DMS153 treated with DMSO at 0.1 percent for 48 hours (cell line): ENCODE results near the gene ATAT1.
A peak's percentile ranks its signal among the peaks of the same experiment; 100 is the strongest.

Source experiments
- DNase-seq: peaks from one replicate; lab custom pipeline; 2025; ENCODE audit not compliant: unreplicated experiment; lab: John Stamatoyannopoulos, UW

ATAT1 gene

DNA sequence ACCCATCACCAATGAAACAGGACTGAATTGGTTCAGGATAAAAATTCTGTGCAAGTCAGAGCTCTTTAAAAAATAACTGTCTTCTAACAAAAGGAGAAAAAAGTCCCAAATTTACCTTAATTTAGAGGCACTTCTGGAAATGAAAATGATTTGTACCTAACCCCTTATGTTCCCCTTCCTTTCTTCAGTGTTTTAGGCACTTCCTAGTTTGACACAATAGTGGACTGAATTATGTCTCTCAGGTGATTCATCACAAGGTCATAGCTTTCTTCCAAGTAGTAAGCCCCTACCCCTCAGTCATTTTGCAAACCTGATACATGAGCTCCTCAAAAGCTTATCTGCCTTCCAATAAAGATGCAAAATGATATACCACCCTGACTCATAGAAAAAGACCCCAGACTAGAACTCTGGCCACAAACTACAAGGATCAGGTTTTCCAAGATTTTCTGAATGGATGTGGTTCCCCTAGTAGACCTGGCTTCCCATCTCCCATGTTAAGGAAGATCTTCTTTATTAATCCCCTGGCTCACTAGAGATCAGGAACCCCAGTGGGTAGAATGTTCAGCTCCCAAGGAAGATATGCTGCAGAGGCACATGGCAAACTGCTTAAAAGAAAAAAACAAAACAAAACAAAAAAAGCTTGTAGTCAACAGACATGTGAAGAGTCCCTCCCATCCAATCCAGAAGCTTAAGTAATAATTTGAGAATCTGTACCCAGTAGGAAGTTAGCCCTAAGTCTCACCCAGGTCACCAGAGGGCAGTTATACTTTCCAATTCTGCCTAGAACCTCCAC lies 13.2 kb upstream of the ATAT1 start:
- DNase-seq: no peak

GRCh38 chr6:30614044-30614842 lies 12.4 kb upstream of the ATAT1 start:
- DNase-seq: peak; percentile 52

GRCh38 chr6:30614843-30615218 lies 11.8 kb upstream of the ATAT1 start:
- DNase-seq: peak; percentile 86

DNA sequence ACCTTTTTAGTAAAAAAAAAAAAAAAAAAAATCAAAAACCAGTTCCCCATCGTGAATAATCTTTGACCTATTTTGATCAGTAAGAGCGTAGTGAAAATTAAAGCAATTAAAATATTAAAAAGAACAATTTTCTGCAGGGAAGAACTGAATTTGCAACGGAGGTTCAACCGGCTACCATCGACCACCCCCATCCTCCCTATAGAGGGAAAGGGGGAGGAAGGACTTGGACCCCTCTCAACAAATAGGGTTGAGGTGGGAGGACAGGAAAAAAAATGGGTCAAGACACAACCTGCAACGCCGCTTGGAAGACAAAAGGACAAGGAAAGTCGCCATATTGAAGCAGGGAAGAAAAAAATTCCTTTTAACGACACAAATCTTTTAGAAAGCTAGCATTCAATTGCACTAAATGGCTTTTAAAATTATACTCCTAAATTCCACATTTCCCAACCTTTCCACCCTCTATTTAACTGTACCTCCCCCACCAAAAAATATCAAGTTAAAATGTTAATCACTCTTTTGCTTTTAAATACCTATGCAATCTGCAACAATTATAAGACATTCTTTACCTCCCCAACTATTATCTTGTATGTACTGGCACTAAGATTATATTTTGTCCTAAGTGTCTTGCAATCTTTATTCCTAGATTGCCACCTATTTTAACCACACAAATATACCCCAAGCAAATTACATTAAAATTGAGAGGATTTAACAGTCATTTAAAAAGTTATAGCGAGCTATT lies 11.3 kb upstream of the ATAT1 start:
- peak; percentile 65 for DNase-seq

- DNase-seq: peak; percentile 53
Measured at GRCh38 chr6:30615958-30616810, 10.5 kb upstream of the ATAT1 start.

- DNase-seq: peak; percentile 98
Measured at GRCh38 chr6:30616811-30617564, 9.7 kb upstream of the ATAT1 start, which contains the start of gene PPP1R10. Gene PPP1R10 (minus strand): TSS chr6:30617243. CDS start chr6:30609944, 7,299 bp downstream.

DNA sequence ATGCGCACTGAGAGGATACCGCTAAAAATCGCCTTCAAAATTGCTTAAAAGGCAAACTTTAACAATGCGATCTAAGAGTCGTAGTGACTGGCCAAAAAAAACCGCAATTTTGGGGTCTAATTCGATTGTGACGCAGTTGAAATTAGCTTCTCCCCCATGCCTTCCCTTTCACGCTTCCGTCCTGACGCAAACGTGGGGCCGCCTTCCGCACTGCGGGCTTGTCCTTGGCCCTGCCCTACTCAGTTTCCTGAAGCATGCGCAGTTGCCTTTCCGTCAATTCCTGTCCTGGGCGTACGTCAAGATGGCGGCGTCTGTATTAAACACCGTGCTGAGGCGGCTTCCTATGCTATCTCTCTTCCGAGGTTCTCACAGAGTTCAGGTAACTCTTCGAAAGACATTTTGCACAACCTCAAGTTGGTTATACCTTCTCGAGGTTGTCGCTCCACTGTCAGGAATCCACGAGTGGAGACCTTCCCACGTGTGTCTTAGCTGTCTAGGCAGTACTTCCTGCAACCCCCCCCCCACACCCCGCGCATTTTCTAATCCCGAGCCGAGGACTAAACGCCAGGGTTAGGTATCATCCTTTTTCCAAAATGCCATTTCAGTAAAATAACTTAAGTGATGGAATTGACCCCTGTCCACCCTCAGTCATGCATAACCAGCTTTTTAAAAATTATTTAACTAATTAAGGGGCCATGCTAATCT lies 9.0 kb upstream of the ATAT1 start, which contains the start of gene MRPS18B:
MRPS18B (plus strand) TSS at position 276 of the 705 bp plus-strand sequence; CDS start at position 302, 26 bp downstream.
- DNase-seq: peak; percentile 98

- no peak for DNase-seq
Measured at GRCh38 chr6:30618270-30618797, 8.3 kb upstream of the ATAT1 start.

GRCh38 chr6:30619561-30619960 lies 7.1 kb upstream of the ATAT1 start:
- DNase-seq: no peak

GRCh38 chr6:30625511-30625910 lies 1.2 kb upstream of the ATAT1 start:
- DNase-seq: no peak

- DNase-seq: no peak
Measured at GRCh38 chr6:30635834-30636233, 9.2 kb downstream of the ATAT1 start.

DNA sequence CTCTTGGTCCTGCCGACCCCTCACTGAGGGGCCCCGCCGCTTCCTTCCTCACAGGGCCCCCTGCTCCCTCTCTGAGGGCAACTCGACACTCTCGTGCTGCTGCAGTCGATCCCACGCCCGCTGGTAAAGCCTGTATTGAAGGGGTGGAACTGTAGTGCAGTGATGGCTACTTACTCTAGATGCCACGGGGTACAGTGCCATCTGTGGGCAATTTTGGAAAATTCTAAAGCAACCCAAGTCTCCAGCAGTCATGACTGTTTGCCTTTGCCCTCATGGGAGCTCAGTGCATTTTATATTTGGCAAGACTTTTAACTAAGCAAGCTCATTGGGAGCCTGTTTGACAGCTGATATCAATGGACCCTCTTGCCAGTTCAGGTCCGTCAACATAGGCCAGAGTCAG lies 13.8 kb downstream of the ATAT1 start:
- no peak for DNase-seq

DNA sequence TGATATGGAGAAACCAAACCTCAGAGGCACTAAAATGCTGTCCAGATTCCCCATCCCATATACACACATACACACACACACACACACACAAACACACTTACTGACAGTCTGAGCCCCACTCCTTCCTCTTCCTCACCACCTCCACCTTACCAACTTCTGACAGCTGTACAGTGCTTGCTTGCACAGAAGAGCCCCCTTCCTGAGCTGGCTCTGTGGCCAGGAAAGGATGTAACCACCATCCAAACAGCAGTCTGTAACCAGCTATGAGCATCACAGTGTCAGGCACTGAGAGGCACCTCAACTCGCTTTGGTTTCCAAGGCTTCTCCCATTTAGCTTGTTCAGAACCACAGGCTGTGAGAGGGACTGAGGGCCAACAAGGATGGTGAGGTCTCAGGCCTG lies 14.4 kb downstream of the ATAT1 start:
- no peak for DNase-seq

DNA sequence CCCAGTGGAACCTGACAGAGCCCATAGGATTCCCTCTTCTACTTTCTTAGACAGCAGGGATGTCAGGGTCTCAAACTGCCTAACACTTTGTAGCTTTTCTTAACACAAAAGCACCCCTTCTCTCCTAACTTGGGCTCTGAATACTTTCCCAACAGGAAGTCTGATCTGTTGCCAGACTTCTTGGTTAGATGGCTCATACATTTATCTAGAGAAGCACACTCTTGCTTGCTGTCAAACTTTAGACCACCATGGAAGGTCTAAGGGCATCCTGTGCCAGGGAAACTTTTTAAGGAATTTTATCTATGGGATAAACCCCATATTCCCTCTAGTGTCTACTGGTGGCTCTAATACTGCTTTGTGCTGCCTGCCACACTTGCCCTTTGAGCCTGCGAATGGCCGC lies 17.0 kb downstream of the ATAT1 start:
- no peak for DNase-seq

- no peak for DNase-seq
Measured at GRCh38 chr6:30644769-30645168, 18.1 kb downstream of the ATAT1 start.

GRCh38 chr6:30645989-30646388 lies 19.3 kb downstream of the ATAT1 start:
- no peak for DNase-seq

GRCh38 chr6:30646450-30647241 lies 20.0 kb downstream of the ATAT1 start, which contains the start of gene C6orf136:
Gene C6orf136 (plus strand): TSS chr6:30647133. CDS start chr6:30647232, 99 bp downstream.
- DNase-seq: peak; percentile 74
